ENCODE data around the gene NKPD1.
"Not testable (repeated sequence)": the region's sequence is repeated elsewhere in the genome, so short reads cannot be mapped to it uniquely, and the experiment has no call there.

Gene NKPD1

DNA sequence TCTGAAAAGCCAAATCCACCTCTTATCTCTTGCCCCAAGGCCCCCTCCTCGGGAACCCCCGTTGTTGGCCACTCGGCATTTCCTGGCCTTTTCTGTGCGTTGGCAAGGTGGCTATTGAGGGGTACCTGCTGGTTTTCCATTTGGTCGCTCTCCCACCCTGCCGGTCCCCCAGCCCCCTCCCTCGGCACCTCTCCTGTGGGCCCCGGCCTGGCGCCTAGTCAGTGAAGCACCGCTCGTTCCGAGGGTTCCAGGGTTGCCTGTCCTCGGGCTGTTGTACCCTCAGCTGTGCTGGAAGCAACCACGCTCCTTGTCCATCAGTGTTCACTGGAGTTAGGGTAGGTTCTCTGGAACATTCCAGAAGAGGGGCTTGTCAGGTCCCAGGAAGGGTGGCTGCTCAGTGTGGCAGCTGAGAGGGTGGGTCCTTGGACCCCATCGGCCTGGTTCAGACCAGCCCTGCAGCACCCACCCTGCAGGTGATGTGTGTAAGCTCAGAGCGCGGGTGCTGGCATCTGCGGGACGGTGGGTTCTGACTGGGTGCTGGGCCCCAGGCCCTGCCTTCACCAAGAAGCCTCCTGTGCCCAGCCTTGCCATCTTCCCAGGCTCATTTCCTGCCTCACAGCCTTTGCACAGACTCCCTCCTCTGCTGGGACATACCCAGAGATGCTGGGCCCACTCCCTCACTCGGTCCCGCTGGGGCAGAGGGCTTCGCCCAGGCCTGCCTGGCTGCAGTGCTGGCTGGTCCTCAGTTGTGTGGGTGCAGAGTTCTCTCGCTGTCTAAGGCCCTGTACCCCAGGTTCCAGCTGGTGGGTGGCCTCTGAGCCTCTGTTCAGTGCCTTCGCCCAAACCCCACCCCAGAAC is 21.3 kb downstream of the NKPD1 start:
- no peak for DNase-seq

- no peak for DNase-seq
Observed at GRCh38 chr19:45138303-45138751, 22.5 kb downstream of the NKPD1 start.

DNA sequence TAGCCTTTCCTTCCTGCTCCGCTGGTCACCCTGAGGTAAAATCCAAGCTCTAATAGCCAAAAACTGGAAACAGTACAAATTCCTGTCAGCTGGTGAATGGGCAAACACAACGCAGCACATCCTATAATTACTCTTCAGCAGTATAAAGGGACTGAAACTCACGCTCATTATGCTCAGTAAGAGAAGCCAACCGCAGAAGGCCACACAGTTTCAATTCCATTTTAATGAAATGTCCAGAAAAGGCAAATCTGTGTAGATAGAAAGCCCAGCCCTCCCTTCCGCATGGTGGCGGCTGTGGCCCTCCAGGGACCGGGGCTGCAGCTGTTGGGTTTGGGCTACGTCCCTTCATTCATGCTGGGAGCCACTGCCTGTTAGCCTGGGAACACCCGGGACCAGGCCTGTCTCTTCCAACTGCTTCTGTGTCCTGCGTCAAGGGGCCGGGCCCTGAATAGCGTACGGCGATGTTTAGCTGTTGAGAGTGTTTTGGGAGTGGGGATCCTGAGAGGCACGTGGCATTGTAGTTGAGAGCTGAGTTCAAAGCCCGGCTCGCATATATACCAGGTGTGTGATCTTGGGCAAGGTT is 23.5 kb downstream of the NKPD1 start:
- no peak for DNase-seq

DNA sequence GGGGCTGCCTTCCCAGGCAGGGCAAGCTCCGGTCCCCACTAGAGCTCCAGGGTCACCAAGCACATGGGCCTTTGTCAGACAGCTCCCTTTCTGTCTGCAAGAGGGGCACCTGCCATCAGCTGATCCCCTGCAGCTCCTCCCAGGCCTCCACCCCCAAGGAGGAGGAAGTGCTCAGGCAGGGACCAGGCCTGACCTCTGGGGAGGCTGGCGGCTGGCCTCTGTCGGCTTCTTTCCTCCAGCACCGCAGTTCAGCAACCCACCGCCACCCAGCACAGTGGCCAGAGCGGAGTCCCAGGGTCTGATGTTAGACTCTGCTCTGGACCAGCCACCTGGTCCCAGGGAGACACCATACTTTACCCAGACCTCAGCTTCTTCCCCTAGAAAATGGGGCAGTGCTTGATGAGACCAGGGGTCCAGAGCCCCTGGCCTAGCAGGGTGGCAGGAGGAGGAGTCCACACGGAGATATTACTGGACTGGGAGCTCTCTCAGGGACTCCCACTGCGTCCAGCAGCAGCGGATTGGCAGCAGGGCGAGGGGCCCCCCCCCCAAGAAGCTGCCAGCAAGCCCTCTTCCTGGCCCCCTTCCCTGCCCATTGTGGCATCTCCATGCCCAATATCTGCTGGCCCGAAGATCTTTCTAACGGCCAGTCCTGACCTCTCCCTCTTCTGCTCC is 24.1 kb downstream of the NKPD1 start:
- DNase-seq, result no peak

GRCh38 chr19:45135176-45135885 is 25.5 kb downstream of the NKPD1 start:
- no peak for DNase-seq

- no peak for DNase-seq
Observed at GRCh38 chr19:45133661-45134060, 27.1 kb downstream of the NKPD1 start.

DNA sequence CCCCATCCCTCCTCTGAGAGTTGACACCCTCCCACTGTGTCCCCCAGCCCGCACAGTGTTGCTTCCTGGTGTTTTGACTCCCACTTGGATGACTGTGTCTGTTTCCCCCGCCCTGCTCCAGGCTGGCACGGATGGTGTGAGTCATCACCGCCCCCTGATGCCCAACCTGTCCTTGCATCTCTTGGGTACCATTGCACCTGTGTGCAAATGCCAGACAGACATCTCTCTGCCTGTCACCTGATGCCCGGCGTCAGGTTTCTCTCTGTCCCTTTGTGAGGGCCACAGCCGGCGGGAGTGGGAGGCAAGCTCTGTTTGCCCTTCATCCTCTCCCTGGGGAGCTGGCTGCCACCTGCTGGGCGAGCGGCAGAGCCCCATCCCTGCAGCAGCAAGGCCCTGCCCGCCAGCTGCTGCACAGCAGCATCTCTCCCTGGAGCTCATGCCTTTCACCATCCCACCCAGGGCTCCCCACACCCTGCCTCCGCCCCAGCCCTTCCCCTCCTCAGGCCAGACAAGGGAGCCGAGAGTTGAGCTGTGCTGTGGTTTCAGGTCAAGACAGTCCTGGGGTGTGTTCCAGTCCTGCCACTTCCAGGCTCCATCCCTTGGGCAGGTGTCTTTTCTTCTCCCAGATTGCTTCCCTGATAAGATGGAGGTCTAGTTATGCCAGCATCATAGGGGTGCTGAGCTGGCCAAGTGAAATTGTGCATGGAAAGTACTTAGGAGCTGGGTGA is 29.7 kb downstream of the NKPD1 start:
- no peak for DNase-seq

GRCh38 chr19:45130236-45130635 is 30.5 kb downstream of the NKPD1 start:
- no peak for DNase-seq

DNA sequence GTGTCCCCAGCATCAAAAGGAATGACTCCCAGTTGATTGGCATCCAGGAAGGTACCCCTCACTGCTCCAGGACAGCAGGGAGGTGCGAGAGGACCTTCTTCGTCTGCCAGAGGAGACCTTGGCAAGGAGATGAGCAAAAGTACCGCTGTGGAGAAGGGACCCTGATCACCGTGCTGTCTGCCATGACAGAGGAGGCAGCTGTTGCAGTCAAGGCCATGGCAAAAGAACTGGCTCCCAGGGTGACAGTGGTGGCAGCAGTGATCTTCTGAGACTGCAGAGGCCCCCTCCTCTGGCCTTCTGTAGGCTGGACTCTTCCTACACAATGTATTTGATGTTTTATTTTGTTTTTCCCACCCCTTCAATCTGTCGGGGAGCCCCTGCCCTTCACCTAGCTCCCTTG is 32.0 kb downstream of the NKPD1 start:
- DNase-seq, result no peak

DNA sequence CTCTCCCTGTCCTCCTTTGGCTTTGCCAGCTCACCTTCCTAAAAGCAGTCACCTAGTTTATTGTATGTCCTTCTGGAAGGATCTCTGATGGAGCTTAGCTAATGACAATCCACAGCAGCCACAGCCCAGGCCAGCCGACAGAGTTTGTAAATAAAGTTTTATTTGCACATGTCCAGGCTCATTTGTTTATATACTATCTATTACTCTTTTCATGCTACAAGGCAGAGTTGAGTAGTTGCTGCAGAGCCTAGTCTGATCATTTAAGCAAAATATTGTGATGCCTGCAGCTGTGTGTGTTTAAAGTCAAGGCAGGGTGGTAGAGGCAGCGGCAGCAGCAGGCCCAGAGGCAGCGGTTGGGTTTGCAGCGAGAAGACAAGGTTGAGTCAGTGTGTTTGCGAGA is 32.6 kb downstream of the NKPD1 start:
- no peak for DNase-seq

DNA sequence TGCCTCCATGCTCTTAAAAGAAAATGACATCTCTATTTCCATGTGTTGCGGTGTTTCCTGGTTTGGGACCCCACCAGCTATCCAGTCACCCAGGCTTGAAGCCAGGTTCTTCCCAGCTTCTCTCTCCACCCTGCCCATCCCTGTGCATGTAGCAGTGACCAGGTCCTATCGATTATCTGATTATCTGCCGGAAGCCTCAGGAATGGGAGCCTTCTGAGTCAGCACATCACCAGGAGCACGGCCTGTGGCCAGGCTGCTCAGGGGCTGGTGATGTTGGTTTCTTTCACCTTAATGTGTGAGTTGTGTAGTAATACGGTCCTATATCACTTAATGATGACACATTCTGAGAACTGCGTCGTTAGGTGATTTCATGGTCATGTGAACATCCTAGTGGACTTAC is 34.1 kb downstream of the NKPD1 start:
- no peak for DNase-seq

DNA sequence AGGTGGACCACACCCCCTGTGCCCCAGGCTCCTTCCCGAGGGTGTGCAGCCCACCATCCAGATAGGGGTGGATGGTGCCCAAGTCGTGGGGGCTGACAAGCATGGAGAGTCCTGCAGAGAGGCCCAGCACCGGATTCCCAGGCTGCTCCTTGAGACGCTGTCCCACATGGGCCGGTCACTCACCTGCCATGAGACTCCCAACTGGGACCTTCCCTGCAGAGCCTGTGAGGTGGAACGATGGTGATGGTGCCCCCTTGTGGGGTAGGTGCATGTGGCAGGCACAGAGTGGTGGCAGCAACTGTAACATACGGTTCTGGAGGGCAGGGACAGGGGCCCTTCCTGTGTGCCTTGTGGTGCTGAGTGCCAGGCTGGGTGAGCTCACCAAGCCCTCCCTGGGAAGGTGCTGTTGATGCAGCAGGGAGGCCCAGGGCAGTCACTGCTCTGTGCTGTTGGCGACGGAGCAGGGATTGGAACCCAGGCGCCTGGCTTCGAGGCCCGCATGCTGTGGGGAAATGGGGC is 34.7 kb downstream of the NKPD1 start:
- no peak for DNase-seq

DNA sequence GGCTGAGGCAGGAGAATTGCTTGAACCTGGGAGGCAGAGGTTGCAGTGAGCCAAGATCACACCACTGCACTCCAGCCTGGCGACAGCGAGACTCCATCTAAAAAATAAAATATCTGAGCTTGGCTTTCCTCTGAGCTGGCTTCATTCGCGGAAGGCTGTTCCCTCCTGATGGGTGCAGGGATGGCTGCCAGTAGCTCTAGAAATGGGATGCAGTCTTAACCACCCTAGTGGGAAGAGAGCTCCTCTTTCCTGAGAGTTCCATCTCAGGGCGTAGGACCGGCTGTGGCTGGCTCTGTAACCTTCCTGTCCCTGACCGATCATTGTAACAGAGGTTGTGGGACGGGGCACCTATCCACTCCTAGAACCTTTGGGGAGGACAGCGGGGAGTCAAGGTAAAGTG is 35.4 kb downstream of the NKPD1 start:
- DNase-seq, result no peak

GRCh38 chr19:45124021-45124420 is 36.8 kb downstream of the NKPD1 start:
- no peak for DNase-seq

- no peak for DNase-seq
Observed at GRCh38 chr19:45123440-45123850, 37.3 kb downstream of the NKPD1 start.

- no peak for DNase-seq
Observed at GRCh38 chr19:45122832-45123231, 38.0 kb downstream of the NKPD1 start.

DNA sequence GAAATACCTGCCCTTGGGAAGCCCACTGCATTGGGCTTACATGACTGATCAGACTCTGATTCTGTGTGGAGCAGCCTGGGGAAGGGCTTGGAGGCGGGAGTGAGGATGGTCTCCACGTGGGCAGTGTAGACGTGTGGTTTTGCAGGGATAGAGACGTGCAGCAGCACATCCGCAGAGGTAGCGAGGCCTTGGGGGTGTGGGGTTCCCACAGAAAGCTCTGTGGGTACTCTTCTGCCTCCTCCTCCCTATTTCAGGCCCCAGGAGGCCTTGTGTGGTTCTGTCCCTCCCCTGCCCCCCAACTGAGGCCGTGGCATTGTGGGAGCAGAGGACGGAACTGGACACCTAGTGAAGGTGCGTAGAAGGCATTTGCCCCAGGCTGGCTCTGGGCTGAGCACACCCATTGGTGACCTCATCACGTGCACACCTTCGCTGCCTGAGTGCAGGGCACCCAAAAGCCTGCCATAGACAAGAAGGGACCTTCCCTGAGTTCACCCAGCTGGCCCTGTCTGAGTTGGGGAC is 38.9 kb downstream of the NKPD1 start:
- no peak for DNase-seq

- no peak for DNase-seq
Observed at GRCh38 chr19:45119582-45119981, 41.2 kb downstream of the NKPD1 start.

GRCh38 chr19:45118591-45119355 is 42.0 kb downstream of the NKPD1 start:
- DNase-seq, result not testable (repeated sequence)

GRCh38 chr19:45118106-45118505 is 42.7 kb downstream of the NKPD1 start:
- no peak for DNase-seq

GRCh38 chr19:45117671-45118070 is 43.1 kb downstream of the NKPD1 start:
- no peak for DNase-seq

Measured in T1000 (cell line).